Measurements from ENCODE around the gene TNFAIP3.

DNA sequence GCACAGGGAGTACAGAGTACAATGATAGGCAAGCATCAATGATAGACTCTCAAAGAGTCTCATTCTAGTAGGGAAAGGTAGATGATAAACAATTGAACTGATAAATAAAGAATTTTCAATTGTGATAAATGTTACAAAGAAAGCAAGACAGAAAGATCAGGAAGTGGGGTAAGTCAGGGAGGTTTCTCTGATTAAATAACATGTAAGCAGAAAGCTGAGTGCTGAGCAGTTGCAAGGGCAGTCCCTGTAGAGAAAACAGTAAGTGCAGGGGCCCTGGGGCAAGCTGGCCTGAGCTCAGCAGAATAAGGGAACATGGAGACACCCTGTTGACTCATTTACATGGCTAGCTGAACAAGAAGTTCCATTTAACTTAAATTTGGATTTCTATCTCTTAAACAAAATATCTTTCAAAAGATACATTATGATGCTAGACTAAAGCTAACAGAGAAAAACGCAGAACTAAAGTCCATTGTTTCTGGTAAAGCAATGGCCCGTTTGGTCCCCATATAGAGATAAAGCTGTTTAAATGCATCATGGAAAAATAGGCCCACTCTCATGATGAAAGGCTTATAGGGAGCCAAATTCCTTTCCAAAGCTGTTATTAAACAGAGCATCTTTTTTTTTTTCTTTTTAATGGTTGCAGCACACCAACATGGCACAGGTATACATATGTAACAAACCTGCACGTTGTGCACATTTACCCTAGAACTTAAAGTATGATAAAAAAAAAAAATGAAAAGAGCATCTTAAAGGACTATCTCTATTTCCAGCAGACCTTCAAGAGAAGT is 5.3 kb upstream of the TNFAIP3 start:
- TF ChIP-seq ZNF274 (IDR thresholded peaks at IDR 0.05; ENCODE audit: low read depth, low read length): no peak
- TF ChIP-seq SUZ12 (IDR thresholded peaks at IDR 0.05; ENCODE audit: extremely low read depth, insufficient read depth, insufficient read length): no peak
- no peak for TF ChIP-seq YY1 (IDR thresholded peaks at IDR 0.05; ENCODE audit: insufficient read depth, insufficient read length)

Measured in NT2/D1 (cell line).